Lower lobe of right lung (tissue), 2 donors: Measurements from ENCODE around the gene OR14I1. TPM values are rescaled to one million over a fixed set of nuclear protein-coding genes. Genes with fewer than 3 reads are reported as not detected.

Experiments used
- ATAC-seq, 2 donors: fragments of 200-7000 bp; cut with Tn5 transposase; one replicate each; pipeline ENCODE4 v1.9.1; 2020 to 2022; ENCODE audit warnings: mild to moderate bottlenecking in 2 of 2, moderate library complexity in 2 of 2
- DNase-seq: peaks from one replicate; pipeline ENCODE4 v3.0.0-alpha.2; 2020
- H3K27ac ChIP-seq: fragments of 200-600 bp; one replicate; pipeline ENCODE4 v1.8.0; 2022
- H3K27me3 ChIP-seq: fragments of 200-600 bp; one replicate; pipeline ENCODE4 v1.8.0; 2022; ENCODE audit warnings: low read depth
- H3K36me3 ChIP-seq: fragments of 200-600 bp; one replicate; pipeline ENCODE4 v1.8.0; 2022; ENCODE audit warnings: mild to moderate bottlenecking
- H3K4me1 ChIP-seq: fragments of 200-600 bp; one replicate; pipeline ENCODE4 v1.8.0; 2022
- H3K4me3 ChIP-seq: fragments of 200-600 bp; one replicate; pipeline ENCODE4 v1.8.0; 2022; ENCODE audit warnings: mild to moderate bottlenecking
- H3K9me3 ChIP-seq: fragments of 200-600 bp; one replicate; pipeline ENCODE4 v1.8.0; 2022
- CTCF ChIP-seq: fragments of 200-600 bp; IDR thresholded peaks from one replicate; pipeline ENCODE4 v1.8.0; 2022; ENCODE audit warnings: antibody characterized with exemption, mild to moderate bottlenecking
- intact Hi-C: fragments of 100-400 bp; cut with DNase I; formaldehyde crosslinking; loops from one replicate; pipeline ENCODE4 v1.11.0; 2022
- total RNA-seq: library from RNA; stranded (reverse); fragmentation: NEBNext Ultra II Directional; extraction: Animal tissue kit (Norgen Biotek cat#: 25700); gene quantifications from one replicate; pipeline ENCODE4 v1.2.1, GENCODE V29; 2021
- donor health status: DM: no; HTN: yes; CAD: no; lungs with severe emphysema.

Gene OR14I1
- total RNA-seq, 1 donor from 2014 or later, result not detected

- no peaks in the 10 kb centered on the region for H3K9me3 ChIP-seq
- ATAC-seq (no peak), DNase-seq (no peak)
- no peaks in the 10 kb centered on the region for H3K36me3 ChIP-seq
- no peaks in the 10 kb centered on the region for H3K27me3 ChIP-seq
- H3K4me3 ChIP-seq, result no peak overlapping the region
- H3K27ac ChIP-seq, result no peak overlapping the region
- intact Hi-C loops, result no loop called here
- TF ChIP-seq CTCF, result no peak
- H3K4me1 ChIP-seq, result peaks cover 6% of the 10 kb centered on the region
Observed at GRCh38 chr1:248714248-248714647, 11.7 kb upstream of the OR14I1 start.

- H3K27me3 ChIP-seq, result no peaks in the 10 kb centered on the region
- no peak overlapping the region for H3K27ac ChIP-seq
- no peak for DNase-seq
- peak; percentile 23 to 46 for ATAC-seq
- H3K4me1 ChIP-seq, result peaks cover 6% of the 10 kb centered on the region
- H3K36me3 ChIP-seq, result no peaks in the 10 kb centered on the region
- intact Hi-C loops, result no loop called here
- H3K4me3 ChIP-seq, result no peak overlapping the region
- H3K9me3 ChIP-seq, result no peaks in the 10 kb centered on the region
- no peak for TF ChIP-seq CTCF
Observed at GRCh38 chr1:248710305-248710900, 7.8 kb upstream of the OR14I1 start.

GRCh38 chr1:248704606-248705005 is 2.0 kb upstream of the OR14I1 start:
- no peak overlapping the region for H3K27ac ChIP-seq
- H3K4me3 ChIP-seq, result no peak overlapping the region
- no peak for ATAC-seq
- TF ChIP-seq CTCF, result no peak
- no peaks in the 10 kb centered on the region for H3K27me3 ChIP-seq
- no peaks in the 10 kb centered on the region for H3K36me3 ChIP-seq
- peaks cover under 1% of the 10 kb centered on the region for H3K4me1 ChIP-seq
- no peak for DNase-seq
- intact Hi-C loops, result no loop called here
- no peaks in the 10 kb centered on the region for H3K9me3 ChIP-seq

GRCh38 chr1:248703674-248704073 is 1.1 kb upstream of the OR14I1 start:
- no peaks in the 10 kb centered on the region for H3K27me3 ChIP-seq
- no peaks in the 10 kb centered on the region for H3K4me1 ChIP-seq
- DNase-seq, result no peak
- H3K4me3 ChIP-seq, result no peak overlapping the region
- H3K36me3 ChIP-seq, result no peaks in the 10 kb centered on the region
- no peak for TF ChIP-seq CTCF
- ATAC-seq, result no peak
- H3K27ac ChIP-seq, result no peak overlapping the region
- intact Hi-C loops, result no loop called here
- H3K9me3 ChIP-seq, result no peaks in the 10 kb centered on the region

- H3K4me1 ChIP-seq, result peaks cover 5% of the 10 kb centered on the region
- no peak overlapping the region for H3K4me3 ChIP-seq
- no peaks in the 10 kb centered on the region for H3K27me3 ChIP-seq
- ATAC-seq, result no peak
- no peak for TF ChIP-seq CTCF
- H3K27ac ChIP-seq, result no peak overlapping the region
- H3K9me3 ChIP-seq, result no peaks in the 10 kb centered on the region
- no peaks in the 10 kb centered on the region for H3K36me3 ChIP-seq
- intact Hi-C loops, result no loop called here
- no peak for DNase-seq
Observed at GRCh38 chr1:248699099-248699498, 3.5 kb downstream of the OR14I1 start.
